HL-60 (cell line): ENCODE results near the gene ARMC2.

ENCODE experiments used
- DNase-seq, 2 experiments: peaks; one replicate each; pipeline ENCODE4 v3.0.0-alpha.2; 2010 to 2020; ENCODE audit warnings: low read depth in 1 of 2, low spot score in 1 of 2
- H3K27ac ChIP-seq: fragments of 250-450 bp; sonication (Bioruptor Pico); replicated peaks from 2 replicates; pipeline ENCODE4 v1.5.1; 2020; ENCODE audit warnings: mild to moderate bottlenecking, moderate library complexity
- H3K27me3 ChIP-seq: fragments of 250-450 bp; sonication (Bioruptor Pico); 2 replicates; pipeline ENCODE4 v1.5.1; 2021; ENCODE audit warnings: mild to moderate bottlenecking, moderate library complexity; ENCODE audit not compliant: insufficient read depth, poor library complexity, severe bottlenecking
- H3K4me3 ChIP-seq: replicated peaks from 2 replicates; pipeline ENCODE4 v1.5.1; 2011; ENCODE audit warnings: mild to moderate bottlenecking, control low read depth, low read length; ENCODE audit not compliant: insufficient read depth
- GABPA ChIP-seq: IDR thresholded peaks from 2 replicates; pipeline ENCODE4 v1.6.1; 2012; ENCODE audit warnings: low read depth
- POLR2AphosphoS5 ChIP-seq: IDR thresholded peaks from 2 replicates; pipeline ENCODE4 v1.6.1; 2012; ENCODE audit warnings: low read depth
- REST ChIP-seq: IDR thresholded peaks from 2 replicates; pipeline ENCODE4 v1.6.1; 2012; ENCODE audit warnings: low read depth; ENCODE audit not compliant: insufficient replicate concordance
- SPI1 ChIP-seq: IDR thresholded peaks from 2 replicates; pipeline ENCODE4 v1.6.1; 2012; ENCODE audit warnings: low read depth, mild to moderate bottlenecking, borderline replicate concordance
- TF ChIP-seq, protein P1 (sequence below): IDR thresholded peaks from one replicate; pipeline ENCODE4 v1.5.1; 2011; ENCODE audit warnings: low read length, control low read depth, inconsistent platforms; ENCODE audit not compliant: insufficient read depth

ARMC2 gene

GRCh38 chr6:108872141-108872557 lies 23.9 kb downstream of the ARMC2 start:
- no peak for DNase-seq
- no peak for TF ChIP-seq SPI1
- no peak for TF ChIP-seq REST
- TF ChIP-seq, protein P1, sequence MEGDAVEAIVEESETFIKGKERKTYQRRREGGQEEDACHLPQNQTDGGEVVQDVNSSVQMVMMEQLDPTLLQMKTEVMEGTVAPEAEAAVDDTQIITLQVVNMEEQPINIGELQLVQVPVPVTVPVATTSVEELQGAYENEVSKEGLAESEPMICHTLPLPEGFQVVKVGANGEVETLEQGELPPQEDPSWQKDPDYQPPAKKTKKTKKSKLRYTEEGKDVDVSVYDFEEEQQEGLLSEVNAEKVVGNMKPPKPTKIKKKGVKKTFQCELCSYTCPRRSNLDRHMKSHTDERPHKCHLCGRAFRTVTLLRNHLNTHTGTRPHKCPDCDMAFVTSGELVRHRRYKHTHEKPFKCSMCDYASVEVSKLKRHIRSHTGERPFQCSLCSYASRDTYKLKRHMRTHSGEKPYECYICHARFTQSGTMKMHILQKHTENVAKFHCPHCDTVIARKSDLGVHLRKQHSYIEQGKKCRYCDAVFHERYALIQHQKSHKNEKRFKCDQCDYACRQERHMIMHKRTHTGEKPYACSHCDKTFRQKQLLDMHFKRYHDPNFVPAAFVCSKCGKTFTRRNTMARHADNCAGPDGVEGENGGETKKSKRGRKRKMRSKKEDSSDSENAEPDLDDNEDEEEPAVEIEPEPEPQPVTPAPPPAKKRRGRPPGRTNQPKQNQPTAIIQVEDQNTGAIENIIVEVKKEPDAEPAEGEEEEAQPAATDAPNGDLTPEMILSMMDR, result no peak
- Histone ChIP-seq H3K27me3 (no peaks in the 10 kb centered on the region), H3K27ac (no peak overlapping the region), H3K4me3 (no peak overlapping the region)

GRCh38 chr6:108872575-108872974 lies 24.4 kb downstream of the ARMC2 start:
- H3K27me3 ChIP-seq, result no peaks in the 10 kb centered on the region
- no peak overlapping the region for H3K4me3 ChIP-seq
- DNase-seq, result no peak
- TF ChIP-seq, protein P1, result no peak
- TF ChIP-seq REST (no peak), SPI1 (no peak), GABPA (no peak)
- no peak overlapping the region for H3K27ac ChIP-seq

GRCh38 chr6:108873251-108873650 lies 25.0 kb downstream of the ARMC2 start:
- no peak overlapping the region for H3K27ac ChIP-seq
- no peak for TF ChIP-seq SPI1
- TF ChIP-seq GABPA, result no peak
- TF ChIP-seq POLR2AphosphoS5, result no peak
- TF ChIP-seq, protein P1, result no peak
- no peak for TF ChIP-seq REST
- no peaks in the 10 kb centered on the region for H3K27me3 ChIP-seq
- DNase-seq, result no peak
- H3K4me3 ChIP-seq, result no peak overlapping the region
